ENCODE results near the gene SLC3A2.
"Not testable (repeated sequence)": the region's sequence is repeated elsewhere in the genome, so short reads cannot be mapped to it uniquely, and the experiment has no call there.

The SLC3A2 gene

GRCh38 chr11:62931499-62932278, 51.0 kb downstream of the SLC3A2 start:
- Histone ChIP-seq H3K79me1 (ENCODE audit: low read length) (no peaks in the 10 kb centered on the region), H3K18ac (ENCODE audit: low read length) (no peak overlapping the region), H2BK15ac (replicated peaks; ENCODE audit: low read depth) (no peak overlapping the region), H3K4me2 (ENCODE audit: low read length) (no peak overlapping the region), H2BK120ac (ENCODE audit: low read depth, low read length) (no peak overlapping the region), H2AK5ac (ENCODE audit: low read length) (no peak overlapping the region), H2BK5ac (ENCODE audit: low read length) (no peak overlapping the region), H3K4me3 (ENCODE audit: low read length) (no peak overlapping the region), H3K9ac (ENCODE audit: low read length) (no peak overlapping the region), H3K27ac (ENCODE audit: low read depth, low read length) (no peak overlapping the region), H3K23ac (ENCODE audit: low read length) (no peak overlapping the region), H3K4ac (ENCODE audit: low read depth, low read length) (no peak overlapping the region), H3K36me3 (ENCODE audit: control insufficient read depth, insufficient read depth, low read length) (no peaks in the 10 kb centered on the region), H3K27me3 (ENCODE audit: insufficient read depth, low read length, poor library complexity) (peaks cover 10% of the 10 kb centered on the region), H3K4me1 (ENCODE audit: control insufficient read depth, low read depth, low read length) (peaks cover 4% of the 10 kb centered on the region), H4K8ac (ENCODE audit: low read depth, low read length) (no peak overlapping the region), H3K79me2 (ENCODE audit: control insufficient read depth, insufficient read depth, low read length) (no peaks in the 10 kb centered on the region), H3K56ac (ENCODE audit: low read length) (no peak overlapping the region), H4K5ac (ENCODE audit: low read length) (no peak overlapping the region)
- no CpG with 5 or more reads among the region's 8 CpGs for WGBS (ENCODE audit: extremely low coverage, insufficient coverage, low lambda C conversion rate)
- peak; percentile 42 for DNase-seq

GRCh38 chr11:62933285-62933684, 52.6 kb downstream of the SLC3A2 start:
- Histone ChIP-seq H3K4me2 (ENCODE audit: low read length) (no peak overlapping the region), H3K27ac (ENCODE audit: low read depth, low read length) (no peak overlapping the region), H2BK15ac (replicated peaks; ENCODE audit: low read depth) (no peak overlapping the region), H3K4me3 (ENCODE audit: low read length) (no peak overlapping the region), H3K56ac (ENCODE audit: low read length) (no peak overlapping the region), H3K36me3 (ENCODE audit: control insufficient read depth, insufficient read depth, low read length) (no peaks in the 10 kb centered on the region), H3K27me3 (ENCODE audit: insufficient read depth, low read length, poor library complexity) (no peaks in the 10 kb centered on the region), H4K8ac (ENCODE audit: low read depth, low read length) (no peak overlapping the region), H3K4me1 (ENCODE audit: control insufficient read depth, low read depth, low read length) (peaks cover 4% of the 10 kb centered on the region), H3K79me1 (ENCODE audit: low read length) (no peaks in the 10 kb centered on the region), H2AK5ac (ENCODE audit: low read length) (no peak overlapping the region), H3K4ac (ENCODE audit: low read depth, low read length) (no peak overlapping the region), H2BK120ac (ENCODE audit: low read depth, low read length) (no peak overlapping the region), H3K18ac (ENCODE audit: low read length) (no peak overlapping the region), H2BK5ac (ENCODE audit: low read length) (no peak overlapping the region), H3K9ac (ENCODE audit: low read length) (no peak overlapping the region), H4K5ac (ENCODE audit: low read length) (no peak overlapping the region), H3K79me2 (ENCODE audit: control insufficient read depth, insufficient read depth, low read length) (no peaks in the 10 kb centered on the region), H3K23ac (ENCODE audit: low read length) (no peak overlapping the region)
- WGBS (ENCODE audit: extremely low coverage, insufficient coverage, low lambda C conversion rate), result no CpG with 5 or more reads among the region's 13 CpGs
- no peak for DNase-seq

- Histone ChIP-seq H2BK5ac (ENCODE audit: low read length) (no peak overlapping the region), H2AK5ac (ENCODE audit: low read length) (no peak overlapping the region), H3K27me3 (ENCODE audit: insufficient read depth, low read length, poor library complexity) (no peaks in the 10 kb centered on the region), H2BK15ac (replicated peaks; ENCODE audit: low read depth) (no peak overlapping the region), H3K79me2 (ENCODE audit: control insufficient read depth, insufficient read depth, low read length) (no peaks in the 10 kb centered on the region), H3K9ac (ENCODE audit: low read length) (no peak overlapping the region), H4K8ac (ENCODE audit: low read depth, low read length) (no peak overlapping the region), H3K4me3 (ENCODE audit: low read length) (no peak overlapping the region), H2BK120ac (ENCODE audit: low read depth, low read length) (no peak overlapping the region), H3K56ac (ENCODE audit: low read length) (no peak overlapping the region), H3K4me1 (ENCODE audit: control insufficient read depth, low read depth, low read length) (peaks cover 4% of the 10 kb centered on the region), H3K36me3 (ENCODE audit: control insufficient read depth, insufficient read depth, low read length) (no peaks in the 10 kb centered on the region), H3K4ac (ENCODE audit: low read depth, low read length) (no peak overlapping the region), H3K79me1 (ENCODE audit: low read length) (no peaks in the 10 kb centered on the region), H3K27ac (ENCODE audit: low read depth, low read length) (no peak overlapping the region), H4K5ac (ENCODE audit: low read length) (no peak overlapping the region), H3K4me2 (ENCODE audit: low read length) (no peak overlapping the region), H3K18ac (ENCODE audit: low read length) (no peak overlapping the region), H3K23ac (ENCODE audit: low read length) (no peak overlapping the region)
- no CpG with 5 or more reads among the region's 5 CpGs for WGBS (ENCODE audit: extremely low coverage, insufficient coverage, low lambda C conversion rate)
- DNase-seq, result no peak
Observed at GRCh38 chr11:62933750-62934495, 53.2 kb downstream of the SLC3A2 start.

- H2BK120ac ChIP-seq (ENCODE audit: low read depth, low read length), result no peak overlapping the region
- H3K79me1 ChIP-seq (ENCODE audit: low read length), result no peaks in the 10 kb centered on the region
- no peak overlapping the region for H3K27ac ChIP-seq (ENCODE audit: low read depth, low read length)
- H4K5ac ChIP-seq (ENCODE audit: low read length), result no peak overlapping the region
- H3K23ac ChIP-seq (ENCODE audit: low read length), result no peak overlapping the region
- no peak for DNase-seq
- no peak overlapping the region for H3K18ac ChIP-seq (ENCODE audit: low read length)
- no peaks in the 10 kb centered on the region for H3K79me2 ChIP-seq (ENCODE audit: control insufficient read depth, insufficient read depth, low read length)
- no peak overlapping the region for H2BK5ac ChIP-seq (ENCODE audit: low read length)
- H3K56ac ChIP-seq (ENCODE audit: low read length), result no peak overlapping the region
- H3K36me3 ChIP-seq (ENCODE audit: control insufficient read depth, insufficient read depth, low read length), result no peaks in the 10 kb centered on the region
- H2BK15ac ChIP-seq (replicated peaks; ENCODE audit: low read depth), result no peak overlapping the region
- H3K4me2 ChIP-seq (ENCODE audit: low read length), result no peak overlapping the region
- peaks cover 4% of the 10 kb centered on the region for H3K4me1 ChIP-seq (ENCODE audit: control insufficient read depth, low read depth, low read length)
- no CpG with 5 or more reads among the region's 1 CpG for WGBS (ENCODE audit: extremely low coverage, insufficient coverage, low lambda C conversion rate)
- no peak overlapping the region for H3K9ac ChIP-seq (ENCODE audit: low read length)
- no peaks in the 10 kb centered on the region for H3K27me3 ChIP-seq (ENCODE audit: insufficient read depth, low read length, poor library complexity)
- no peak overlapping the region for H3K4ac ChIP-seq (ENCODE audit: low read depth, low read length)
- no peak overlapping the region for H4K8ac ChIP-seq (ENCODE audit: low read depth, low read length)
- H3K4me3 ChIP-seq (ENCODE audit: low read length), result no peak overlapping the region
- no peak overlapping the region for H2AK5ac ChIP-seq (ENCODE audit: low read length)
Observed at GRCh38 chr11:62934496-62934785, 53.7 kb downstream of the SLC3A2 start.

- not testable (repeated sequence) for H3K23ac ChIP-seq (ENCODE audit: low read length); H3K9ac ChIP-seq (ENCODE audit: low read length); H3K79me2 ChIP-seq (ENCODE audit: control insufficient read depth, insufficient read depth, low read length); H3K36me3 ChIP-seq (ENCODE audit: control insufficient read depth, insufficient read depth, low read length); H4K5ac ChIP-seq (ENCODE audit: low read length); DNase-seq; H3K56ac ChIP-seq (ENCODE audit: low read length); H3K4me3 ChIP-seq (ENCODE audit: low read length); H2BK120ac ChIP-seq (ENCODE audit: low read depth, low read length); H2BK5ac ChIP-seq (ENCODE audit: low read length); H3K4me2 ChIP-seq (ENCODE audit: low read length); H3K27ac ChIP-seq (ENCODE audit: low read depth, low read length); H2AK5ac ChIP-seq (ENCODE audit: low read length); H2BK15ac ChIP-seq (replicated peaks; ENCODE audit: low read depth); H4K8ac ChIP-seq (ENCODE audit: low read depth, low read length); H3K18ac ChIP-seq (ENCODE audit: low read length); H3K79me1 ChIP-seq (ENCODE audit: low read length); H3K4me1 ChIP-seq (ENCODE audit: control insufficient read depth, low read depth, low read length); H3K4ac ChIP-seq (ENCODE audit: low read depth, low read length); H3K27me3 ChIP-seq (ENCODE audit: insufficient read depth, low read length, poor library complexity)
- WGBS (ENCODE audit: extremely low coverage, insufficient coverage, low lambda C conversion rate), result no CpG with 5 or more reads among the region's 2 CpGs
Observed at GRCh38 chr11:62937528-62937927, 56.8 kb downstream of the SLC3A2 start.
